ENCODE results near the gene GZMM. TPM values are rescaled to one million over a fixed set of nuclear protein-coding genes. Genes with fewer than 3 reads are reported as not detected.

GZMM gene
- total and polyA plus RNA-seq, 3 donors from 2014 or later, result 0.31 to 2.2 (median 1.4) TPM

DNA sequence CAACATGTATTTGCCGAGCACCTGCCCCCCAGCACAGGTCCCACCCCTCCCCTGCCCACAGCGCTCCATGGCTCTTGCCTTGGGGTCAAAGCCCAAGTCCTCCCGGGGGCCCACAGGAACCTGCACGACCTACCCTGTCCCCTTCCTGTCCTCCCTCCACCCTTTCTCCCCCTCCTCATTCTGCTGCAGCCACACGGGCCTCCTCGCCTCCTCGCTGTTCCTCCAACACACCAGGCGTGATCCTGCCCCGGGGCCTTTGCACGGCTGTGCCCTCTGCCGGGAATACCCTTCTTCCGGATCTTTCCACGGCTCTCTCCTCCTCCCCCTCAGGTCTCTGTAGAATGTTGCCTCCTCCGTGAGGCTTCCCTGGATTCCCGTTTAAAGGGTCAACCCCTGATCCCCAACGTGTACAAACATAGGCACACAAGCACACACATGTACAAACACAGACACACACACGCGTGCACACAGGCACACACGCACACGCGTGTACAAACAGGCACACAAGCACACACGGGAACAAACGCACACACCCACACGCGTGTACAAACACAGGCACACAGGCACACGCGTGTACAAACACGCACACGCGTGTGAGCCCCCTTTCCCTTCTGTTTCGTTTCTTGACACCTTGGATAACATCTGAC is 44.8 kb upstream of the GZMM start:
- TF ChIP-seq, protein P1, sequence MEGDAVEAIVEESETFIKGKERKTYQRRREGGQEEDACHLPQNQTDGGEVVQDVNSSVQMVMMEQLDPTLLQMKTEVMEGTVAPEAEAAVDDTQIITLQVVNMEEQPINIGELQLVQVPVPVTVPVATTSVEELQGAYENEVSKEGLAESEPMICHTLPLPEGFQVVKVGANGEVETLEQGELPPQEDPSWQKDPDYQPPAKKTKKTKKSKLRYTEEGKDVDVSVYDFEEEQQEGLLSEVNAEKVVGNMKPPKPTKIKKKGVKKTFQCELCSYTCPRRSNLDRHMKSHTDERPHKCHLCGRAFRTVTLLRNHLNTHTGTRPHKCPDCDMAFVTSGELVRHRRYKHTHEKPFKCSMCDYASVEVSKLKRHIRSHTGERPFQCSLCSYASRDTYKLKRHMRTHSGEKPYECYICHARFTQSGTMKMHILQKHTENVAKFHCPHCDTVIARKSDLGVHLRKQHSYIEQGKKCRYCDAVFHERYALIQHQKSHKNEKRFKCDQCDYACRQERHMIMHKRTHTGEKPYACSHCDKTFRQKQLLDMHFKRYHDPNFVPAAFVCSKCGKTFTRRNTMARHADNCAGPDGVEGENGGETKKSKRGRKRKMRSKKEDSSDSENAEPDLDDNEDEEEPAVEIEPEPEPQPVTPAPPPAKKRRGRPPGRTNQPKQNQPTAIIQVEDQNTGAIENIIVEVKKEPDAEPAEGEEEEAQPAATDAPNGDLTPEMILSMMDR (IDR thresholded peaks at IDR 0.05), result no peak
- TF ChIP-seq POLR2A (IDR thresholded peaks at IDR 0.05), result no peak
- DNase-seq, result no peak
- Histone ChIP-seq H3K9me3 (no peaks in the 10 kb centered on the region), H3K36me3 (ENCODE audit: low read depth, missing control alignments) (no peaks in the 10 kb centered on the region), H3K27ac (no peak overlapping the region), H3K27me3 (no peaks in the 10 kb centered on the region), H3K4me1 (peaks cover 12% of the 10 kb centered on the region), H3K4me3 (no peak overlapping the region)
- 64 to 70% methylated on average over 31 of the region's 31 CpGs for WGBS, 2 donors
- intact Hi-C loops (cut with DNase I; ENCODE audit: low total_unique reads), result no loop called here

DNA sequence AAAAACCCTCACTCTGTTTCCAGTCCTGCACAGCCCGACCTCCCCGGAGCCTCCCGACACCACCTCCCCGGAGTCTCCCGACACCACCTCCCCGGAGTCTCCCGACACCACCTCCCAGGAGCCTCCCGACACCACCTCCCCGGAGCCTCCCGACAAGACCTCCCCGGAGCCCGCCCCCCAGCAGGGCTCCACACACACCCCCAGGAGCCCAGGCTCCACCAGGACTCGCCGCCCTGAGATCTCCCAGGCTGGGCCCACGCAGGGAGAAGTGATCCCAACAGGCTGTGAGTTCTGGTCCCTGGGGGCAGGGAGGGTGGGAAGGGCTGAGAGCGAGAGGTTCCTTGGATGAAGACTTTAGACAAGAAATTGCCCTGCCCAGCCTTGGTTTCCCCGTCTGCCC is 42.2 kb upstream of the GZMM start:
- TF ChIP-seq POLR2A (IDR thresholded peaks at IDR 0.05), result no peak
- TF ChIP-seq, protein P1 (IDR thresholded peaks at IDR 0.05), result no peak
- intact Hi-C loops (cut with DNase I; ENCODE audit: low total_unique reads), result no loop called here
- WGBS, 2 donors, result 78 to 82% methylated on average over 17 of the region's 17 CpGs

DNA sequence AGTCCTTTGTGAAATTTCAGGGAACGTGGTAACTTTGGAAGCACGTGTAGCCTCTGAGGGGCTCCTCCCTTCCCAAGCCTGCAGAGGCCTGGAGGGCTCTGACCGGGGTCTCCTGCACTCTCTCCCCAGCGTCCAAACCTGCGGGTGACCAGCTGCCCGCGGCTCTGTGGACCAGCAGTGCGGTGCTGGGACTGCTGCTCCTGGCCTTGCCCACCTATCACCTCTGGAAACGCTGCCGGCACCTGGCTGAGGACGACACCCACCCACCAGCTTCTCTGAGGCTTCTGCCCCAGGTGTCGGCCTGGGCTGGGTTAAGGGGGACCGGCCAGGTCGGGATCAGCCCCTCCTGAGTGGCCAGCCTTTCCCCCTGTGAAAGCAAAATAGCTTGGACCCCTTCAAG is 39.2 kb upstream of the GZMM start:
- Histone ChIP-seq H3K9me3 (no peaks in the 10 kb centered on the region), H3K36me3 (ENCODE audit: low read depth, missing control alignments) (no peaks in the 10 kb centered on the region), H3K4me3 (no peak overlapping the region), H3K27me3 (no peaks in the 10 kb centered on the region), H3K4me1 (peaks cover 14% of the 10 kb centered on the region), H3K27ac (no peak overlapping the region)
- whole genome bisulfite sequencing, 2 donors, result 85 to 92% methylated on average over 10 to 14 of the region's 14 CpGs
- intact Hi-C loops (cut with DNase I; ENCODE audit: low total_unique reads), result no loop called here
- TF ChIP-seq POLR2A (IDR thresholded peaks at IDR 0.05), result no peak
- TF ChIP-seq, protein P1 (IDR thresholded peaks at IDR 0.05), result no peak
- no peak for DNase-seq

More for the DNA sequence above, 42.2 kb upstream of the GZMM start:
- DNase-seq, result no peak
- H3K36me3 ChIP-seq (ENCODE audit: low read depth, missing control alignments), result no peaks in the 10 kb centered on the region
- peaks cover 10% of the 10 kb centered on the region for H3K4me1 ChIP-seq
- H3K9me3 ChIP-seq, result no peaks in the 10 kb centered on the region
- H3K27ac ChIP-seq, result no peak overlapping the region
- H3K4me3 ChIP-seq, result no peak overlapping the region
- H3K27me3 ChIP-seq, result no peaks in the 10 kb centered on the region

DNA sequence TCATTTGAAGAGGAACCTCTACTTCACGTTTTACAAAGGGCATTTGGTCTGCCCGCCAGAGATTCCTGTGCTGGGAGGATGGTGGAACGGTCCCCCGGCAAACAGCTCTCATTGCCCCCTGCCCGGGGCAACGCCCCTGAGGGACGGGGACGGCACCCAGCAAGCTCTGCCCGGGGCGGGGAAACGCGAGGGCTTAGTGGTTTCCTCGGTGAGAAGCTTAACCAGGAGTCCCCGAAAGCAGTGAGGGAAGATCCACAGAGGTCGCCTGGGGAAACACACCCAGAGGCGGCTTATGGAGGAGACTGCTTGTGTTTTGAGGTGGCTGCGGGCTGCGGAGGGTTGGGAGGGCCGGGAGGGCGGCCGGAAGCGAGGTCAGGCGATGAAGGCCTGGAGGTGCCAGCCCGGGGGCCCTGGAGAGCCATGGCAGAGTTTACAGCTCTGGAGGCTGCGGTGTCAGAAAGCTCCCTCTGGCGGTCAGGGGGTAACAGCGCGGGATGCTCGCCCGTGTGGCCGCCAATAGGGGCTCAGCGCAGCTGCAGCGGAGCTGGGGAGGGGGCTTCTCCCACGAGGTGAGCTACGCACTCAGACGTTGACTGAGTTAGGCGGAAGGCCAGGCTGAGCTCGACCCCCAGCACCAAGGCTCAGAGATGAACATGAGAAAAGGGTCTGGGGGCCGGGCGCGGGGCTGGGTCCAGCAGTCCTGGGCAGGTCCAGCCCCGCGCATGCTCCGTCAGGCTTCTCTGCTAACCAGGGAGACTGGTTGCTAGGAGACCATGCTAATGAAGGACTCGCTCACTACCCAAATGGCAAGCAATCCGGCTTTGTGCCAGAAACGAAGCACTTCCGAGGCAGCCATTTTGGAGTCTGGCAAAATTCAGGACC is 37.2 kb upstream of the GZMM start:
- intact Hi-C loops (cut with DNase I; ENCODE audit: low total_unique reads), result no loop called here

More for the DNA sequence above, 37.2 kb upstream of the GZMM start:
- WGBS, 2 donors, result 2 to 4% methylated on average over 46 to 48 of the region's 48 CpGs
- Histone ChIP-seq H3K4me1 (peaks cover 14% of the 10 kb centered on the region), H3K4me3 (peak overlapping the region; percentile 88 to 96), H3K27ac (peak overlapping the region; percentile 81 to 89), H3K9me3 (no peaks in the 10 kb centered on the region), H3K27me3 (no peaks in the 10 kb centered on the region), H3K36me3 (ENCODE audit: low read depth, missing control alignments) (no peaks in the 10 kb centered on the region)
- peak; percentile 100 for DNase-seq
- TF ChIP-seq, protein P1 (IDR thresholded peaks at IDR 0.05), result peak; percentile 89 to 98 (median 98)
- TF ChIP-seq POLR2A (IDR thresholded peaks at IDR 0.05), result no peak
